NCI-H460 (cell line): ENCODE results near the gene GAB2. TPM values are rescaled to one million over a fixed set of nuclear protein-coding genes. Genes with fewer than 3 reads are reported as not detected.

Experiments used
- DNase-seq: peaks from one replicate; pipeline ENCODE4 v3.0.0-alpha.2; 2016; ENCODE audit warnings: low read depth; ENCODE audit errors: extremely low read depth
- total RNA-seq: library from RNA; depleted of rRNA; stranded (reverse); fragments of >200 nt; shearing (Covaris generic); gene quantifications from 2 replicates; pipeline ENCODE4 v1.2.3, GENCODE V29; 2014

GAB2 gene
- total RNA-seq, 1 experiment from 2014 or later: 2.6 TPM

DNA sequence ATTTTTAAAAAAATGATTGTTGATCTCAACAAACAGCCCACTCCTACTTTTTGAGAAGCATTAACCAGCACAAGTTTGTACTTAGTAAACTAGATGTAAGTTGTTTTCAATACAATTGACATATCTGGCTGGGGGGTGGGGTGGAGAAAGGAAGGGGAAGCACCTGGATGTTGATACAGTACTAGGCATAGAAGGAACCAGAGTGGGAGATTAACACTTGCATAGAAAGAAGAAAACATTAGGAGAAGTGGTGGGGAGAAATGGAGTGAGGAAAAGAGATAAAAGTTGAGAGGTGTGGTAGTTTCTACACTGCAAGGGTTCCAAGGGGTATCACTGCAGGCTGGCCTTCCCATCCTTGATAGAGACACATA lies 10.6 kb upstream of the GAB2 start:
- DNase-seq: no peak

DNA sequence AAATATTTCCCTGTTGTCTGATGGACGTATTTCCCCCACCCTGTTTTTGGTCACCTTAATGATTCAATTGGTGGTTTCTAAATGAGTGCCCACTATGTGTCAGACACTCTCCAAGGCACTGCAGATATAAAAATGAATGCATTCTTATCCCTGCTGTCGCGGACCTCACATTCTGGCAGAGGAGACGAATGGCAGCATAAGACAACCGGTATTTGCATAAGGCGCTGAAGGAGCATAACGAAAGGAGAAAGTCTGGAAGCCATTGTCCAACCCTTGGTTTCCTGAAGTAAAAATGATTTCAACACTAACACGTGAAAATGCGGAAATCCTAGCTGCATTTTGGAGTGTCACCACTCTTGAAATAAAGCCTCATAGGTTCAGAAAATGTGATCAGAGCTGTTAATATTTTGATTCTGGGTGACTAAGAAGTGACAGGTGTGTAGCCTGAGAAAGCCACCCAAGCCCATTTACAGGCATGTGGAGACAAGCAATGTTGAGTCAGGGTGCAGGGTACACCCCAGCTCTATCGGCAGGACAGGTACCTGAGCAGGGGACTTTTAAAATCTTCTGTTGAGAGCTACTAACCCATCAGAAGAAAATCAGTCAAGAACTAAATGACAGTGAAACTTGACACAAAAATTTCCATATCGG lies 10.1 kb upstream of the GAB2 start:
- DNase-seq: no peak

DNA sequence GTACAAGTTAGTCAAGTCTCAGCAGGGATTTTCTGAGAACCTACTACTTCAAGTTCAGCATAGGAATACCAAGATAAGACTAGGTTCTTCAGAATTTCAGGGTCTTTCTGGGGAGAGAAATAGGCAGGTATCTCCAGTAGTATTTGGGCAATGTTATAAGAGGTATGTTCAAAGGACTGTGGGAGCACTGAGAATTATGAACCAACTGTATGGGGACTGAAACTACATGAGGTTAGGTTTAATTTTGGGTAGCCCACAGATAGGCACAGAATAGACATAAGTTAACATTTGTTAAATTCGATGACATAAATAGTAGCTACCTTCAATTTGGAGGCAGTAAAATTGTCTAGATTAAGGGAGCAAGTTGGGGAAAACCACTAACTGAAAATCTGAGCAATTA lies 9.2 kb upstream of the GAB2 start:
- DNase-seq: no peak

DNA sequence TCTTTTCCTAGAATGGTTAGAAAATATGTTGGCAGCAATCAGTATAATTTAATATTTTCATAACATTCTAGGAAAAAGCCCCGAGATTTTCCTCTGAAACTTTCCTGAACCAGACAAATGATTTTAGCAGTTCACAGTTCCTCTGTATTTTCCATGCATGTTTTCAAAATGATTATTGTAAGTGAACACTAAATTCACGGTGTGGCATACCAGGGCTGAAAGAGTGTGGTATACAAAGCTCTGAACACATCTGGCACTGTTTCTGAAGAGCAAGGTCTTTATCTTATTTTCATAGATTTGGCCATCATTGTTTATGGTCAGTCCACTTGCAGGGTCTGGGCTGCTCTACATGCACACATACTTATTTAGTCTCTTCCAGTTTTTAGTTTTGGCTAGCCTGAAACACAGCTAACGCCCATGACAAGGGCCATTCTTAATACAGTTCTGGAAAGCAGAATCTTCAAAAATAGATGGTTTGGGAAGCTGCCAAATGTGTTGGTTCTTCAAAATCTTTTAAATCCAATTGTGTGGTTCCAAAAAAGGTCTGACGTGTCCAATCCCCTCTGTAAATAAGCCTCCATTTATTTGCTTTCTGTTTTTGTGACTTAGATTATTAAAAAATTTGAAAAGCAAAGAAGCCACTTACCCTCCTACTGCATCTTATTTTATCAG lies 7.9 kb upstream of the GAB2 start:
- no peak for DNase-seq

DNA sequence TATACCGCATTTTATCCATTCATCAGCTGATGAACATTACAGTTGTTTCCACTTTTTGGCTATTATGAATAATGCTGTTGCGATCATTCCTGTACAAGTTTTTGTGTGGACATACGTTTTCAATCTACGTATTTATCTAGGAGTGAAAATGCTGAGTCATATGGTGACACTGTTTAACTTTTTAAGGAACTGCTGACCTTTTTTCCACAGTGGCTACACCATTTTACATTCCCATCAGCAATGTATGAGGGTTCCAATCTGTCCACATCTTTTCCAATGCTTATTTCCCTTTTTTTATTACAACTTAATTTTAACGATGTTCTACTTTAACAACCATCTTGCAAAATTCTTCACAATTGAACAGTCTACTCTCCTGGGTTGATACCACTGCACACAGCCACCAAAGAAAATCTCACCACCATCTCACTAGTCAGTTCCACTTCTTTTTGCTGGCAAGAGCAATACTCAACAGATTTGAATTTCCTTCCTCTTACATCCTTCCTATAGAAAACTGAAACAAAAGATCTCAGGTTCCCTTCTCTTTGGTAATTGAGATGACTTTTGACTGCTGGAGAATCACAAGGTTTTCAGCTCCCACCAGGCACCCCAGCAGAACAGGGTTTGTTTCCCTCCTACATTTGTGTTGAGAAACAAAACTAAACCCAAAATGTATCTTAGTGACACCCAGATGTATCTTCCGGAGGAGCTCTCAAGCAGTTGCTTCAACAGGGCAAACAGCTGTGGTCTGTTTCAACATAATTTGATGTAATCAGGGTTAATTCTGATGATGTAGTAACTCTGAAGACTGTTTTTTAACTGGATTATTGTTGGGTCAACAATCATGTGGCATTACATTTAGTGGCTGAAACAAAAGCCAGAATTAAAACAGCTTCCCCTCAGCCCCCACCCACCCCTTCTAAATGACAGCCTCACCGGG lies 7.0 kb upstream of the GAB2 start:
- DNase-seq: no peak

DNA sequence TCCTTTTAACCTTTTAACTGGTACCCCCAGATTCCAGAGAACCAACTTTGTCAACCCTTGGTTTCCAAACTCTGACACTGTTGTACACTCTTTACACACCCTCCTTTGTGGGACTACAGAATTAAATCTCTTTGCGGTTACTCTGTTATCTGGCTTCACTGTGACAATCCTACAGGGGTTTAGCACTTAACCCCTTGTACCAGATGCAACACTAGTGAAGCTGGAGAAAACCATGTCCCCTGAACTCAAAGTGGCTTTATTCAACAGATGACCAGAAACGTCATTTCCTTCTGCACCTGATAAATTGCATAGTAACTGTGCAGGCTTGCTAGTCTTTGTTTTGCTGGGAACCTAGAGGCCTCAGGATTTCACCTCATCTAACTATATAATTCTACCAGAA lies 5.6 kb upstream of the GAB2 start:
- DNase-seq: no peak

DNA sequence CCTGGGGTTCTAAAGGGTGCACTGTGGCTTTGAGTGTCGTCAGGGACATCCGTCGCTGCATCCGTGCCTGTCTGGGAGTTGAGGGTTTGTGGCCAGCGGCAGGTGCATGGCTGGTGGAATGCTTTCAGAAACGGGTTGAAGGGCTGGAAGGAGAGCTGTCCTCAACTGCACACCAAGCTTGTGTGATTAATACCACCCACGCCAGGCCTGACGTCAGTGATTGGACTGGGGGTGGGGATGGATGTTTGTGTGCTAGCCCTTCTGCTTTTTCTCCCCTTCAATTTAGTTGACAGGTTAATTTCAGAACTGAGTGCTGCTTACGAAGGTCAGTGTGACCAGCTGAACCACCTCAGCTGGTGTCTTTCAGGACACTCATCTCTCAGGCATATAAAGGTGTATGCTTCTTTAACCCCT lies 3.2 kb upstream of the GAB2 start:
- no peak for DNase-seq

DNA sequence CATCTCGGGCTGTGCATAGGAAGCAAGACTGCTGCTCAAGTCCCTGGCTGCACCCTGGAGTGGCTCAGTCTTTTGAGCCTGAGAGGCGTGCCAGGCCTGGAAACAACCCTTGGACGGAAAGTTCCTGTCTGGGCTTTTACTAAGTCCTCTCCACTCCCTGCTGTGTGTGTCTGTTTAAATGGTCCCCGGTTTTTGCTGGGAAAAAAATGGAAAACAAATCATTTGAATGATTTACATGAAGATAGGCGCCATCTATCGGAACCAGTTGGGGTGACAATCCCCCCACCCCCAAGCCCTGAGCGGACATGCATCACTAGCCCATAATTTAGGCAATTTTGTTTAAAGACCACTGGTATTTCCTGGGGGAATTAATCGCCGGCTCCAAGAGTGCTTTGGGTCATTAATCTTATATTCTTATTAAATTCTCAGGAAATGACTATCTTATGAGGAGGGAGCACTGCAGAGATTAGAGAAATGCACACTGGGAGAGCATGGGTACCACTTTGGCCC lies 2.7 kb upstream of the GAB2 start:
- DNase-seq: no peak

DNA sequence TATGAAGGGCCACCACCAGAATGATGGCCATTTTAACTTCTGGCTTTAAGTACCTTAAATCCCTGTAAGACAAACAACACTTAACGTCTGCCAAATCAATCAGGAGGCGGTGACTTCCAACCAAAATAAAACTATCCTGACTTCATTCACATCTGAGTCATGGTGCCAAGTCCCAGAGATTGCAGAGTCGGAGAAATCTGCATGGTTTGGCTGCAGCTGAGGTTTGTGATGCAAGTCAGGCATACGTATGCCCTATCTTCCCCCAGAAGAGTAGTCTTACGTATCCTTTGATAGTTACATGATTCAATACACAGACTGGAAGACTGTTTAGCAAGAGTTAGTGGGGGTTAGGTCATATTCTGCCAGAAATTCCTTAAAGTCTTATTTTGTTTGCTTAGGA lies 1.7 kb upstream of the GAB2 start:
- DNase-seq: no peak

DNA sequence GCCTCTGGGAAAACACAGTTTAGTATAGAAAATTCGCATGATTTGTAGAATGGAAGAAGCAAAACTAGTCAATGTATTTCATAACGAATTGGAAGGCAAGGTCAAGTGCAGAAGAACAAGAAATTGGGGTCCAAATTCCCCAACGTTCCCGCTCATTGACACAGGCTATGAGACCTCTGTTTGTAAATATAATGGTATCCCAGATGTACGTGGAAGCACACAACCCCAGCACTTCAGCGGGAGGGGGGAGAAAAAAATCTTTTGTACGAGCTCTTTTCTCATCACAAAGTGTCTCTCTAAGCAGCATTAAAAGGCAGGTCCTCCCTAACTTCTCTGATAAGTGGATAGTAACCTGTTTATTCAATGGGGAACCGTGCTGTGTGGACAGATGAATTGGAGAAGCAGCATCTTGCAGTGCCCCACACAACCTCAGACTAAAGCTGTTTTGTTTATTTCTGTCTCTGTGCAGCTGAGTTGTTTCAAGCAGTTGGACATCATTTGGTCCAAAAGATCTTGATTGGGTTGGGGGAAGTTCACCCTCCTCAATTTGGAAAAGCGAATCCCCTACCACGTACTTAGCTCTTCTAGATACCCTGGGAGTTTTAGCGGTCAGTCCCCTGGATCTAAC lies 1.1 kb upstream of the GAB2 start:
- no peak for DNase-seq

DNA sequence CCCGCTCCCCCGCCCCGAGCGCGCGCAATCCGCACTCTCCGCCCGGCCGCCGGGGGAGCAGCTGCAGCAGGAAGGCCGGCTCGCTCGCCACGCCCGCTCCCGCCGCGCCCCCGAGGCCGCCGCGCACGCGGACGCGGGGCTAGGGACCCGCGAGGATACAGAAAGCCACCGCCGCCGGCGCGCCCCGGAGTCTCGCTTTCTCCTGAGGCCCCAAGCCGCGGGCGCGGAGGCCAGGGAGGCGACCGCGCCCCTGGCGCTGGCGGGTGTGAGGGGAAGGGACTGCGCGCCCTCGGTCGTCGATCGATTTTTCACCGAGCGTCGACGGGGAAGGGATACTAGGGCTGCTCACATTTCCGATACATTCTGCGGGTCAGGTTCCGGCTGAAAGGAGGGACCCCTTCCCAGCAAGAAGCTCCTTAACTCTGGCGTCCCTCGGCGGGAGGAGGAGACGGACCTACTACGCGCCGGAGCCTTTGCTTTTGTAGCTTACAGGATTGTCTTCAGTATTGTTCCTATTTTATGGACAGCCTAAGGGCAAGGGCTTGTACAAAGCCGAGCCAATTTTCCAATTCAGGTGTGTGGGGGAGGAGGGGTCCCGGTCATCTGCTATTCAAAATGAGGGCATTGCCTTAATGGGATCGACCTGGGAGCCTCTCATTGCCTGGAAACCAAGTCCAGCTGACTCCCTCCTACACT lies 416 bp upstream of the GAB2 start:
- peak; percentile 50 for DNase-seq

DNA sequence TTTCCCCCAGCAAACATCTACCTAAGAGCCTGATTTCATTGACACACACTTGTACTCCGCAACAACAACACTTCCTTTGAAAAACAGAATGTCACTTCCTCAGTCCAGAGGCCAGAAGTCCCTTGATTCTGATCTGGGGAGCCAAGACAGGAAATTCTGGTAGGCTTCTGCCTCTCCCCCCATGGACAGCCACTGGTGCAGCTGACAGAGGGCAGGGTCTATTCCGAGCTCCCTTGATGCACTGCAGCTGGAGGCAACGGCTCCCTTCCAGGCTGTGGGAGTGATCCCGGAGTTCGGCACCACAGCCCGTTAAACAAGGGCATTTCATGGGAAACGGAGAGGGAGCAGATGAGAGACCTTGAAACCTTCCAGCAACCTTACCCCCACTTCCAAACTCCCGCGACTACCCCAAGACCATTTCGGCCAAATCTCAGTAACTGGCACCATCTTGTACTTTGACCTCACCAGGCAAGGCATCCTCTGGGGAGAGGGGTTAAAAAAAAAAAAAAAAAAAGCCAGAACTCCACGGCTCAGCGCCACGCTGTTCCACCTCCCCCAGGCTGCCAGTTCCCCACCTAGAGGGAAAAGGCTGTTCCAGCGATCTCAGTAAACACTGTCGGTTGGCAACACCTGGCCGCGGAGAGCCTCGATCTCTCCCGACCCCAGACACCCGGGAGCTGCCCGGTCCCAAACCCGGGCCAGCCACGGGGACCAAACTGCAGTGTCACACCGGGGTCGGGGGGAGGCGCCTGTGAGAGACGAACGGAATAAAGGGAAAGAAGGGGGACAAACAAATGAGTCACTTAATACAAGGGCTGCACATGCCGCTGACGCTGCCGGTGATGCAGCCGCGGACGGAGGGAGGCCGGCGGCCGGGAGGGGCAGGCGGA lies 1.1 kb downstream of the GAB2 start:
- DNase-seq: peak; percentile 67

DNA sequence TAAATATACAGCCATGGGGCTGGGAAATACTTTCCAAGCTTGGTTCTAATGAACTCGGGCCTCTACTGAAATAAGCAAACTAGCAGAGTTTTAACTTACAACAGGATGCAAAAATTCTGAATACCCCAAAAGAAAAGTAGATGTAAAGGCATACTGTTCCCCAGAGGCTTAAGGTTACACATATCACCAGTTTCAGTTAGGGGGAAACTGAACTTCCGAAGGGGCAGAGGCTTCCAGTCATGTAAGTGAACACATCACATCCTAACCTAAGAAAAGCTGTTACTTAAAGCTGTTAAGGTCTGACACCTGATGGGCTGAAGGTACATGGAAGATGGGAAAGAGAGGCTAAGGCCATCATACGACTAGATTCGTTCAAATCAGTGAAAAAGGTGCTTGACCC lies 2.3 kb downstream of the GAB2 start:
- DNase-seq: no peak

DNA sequence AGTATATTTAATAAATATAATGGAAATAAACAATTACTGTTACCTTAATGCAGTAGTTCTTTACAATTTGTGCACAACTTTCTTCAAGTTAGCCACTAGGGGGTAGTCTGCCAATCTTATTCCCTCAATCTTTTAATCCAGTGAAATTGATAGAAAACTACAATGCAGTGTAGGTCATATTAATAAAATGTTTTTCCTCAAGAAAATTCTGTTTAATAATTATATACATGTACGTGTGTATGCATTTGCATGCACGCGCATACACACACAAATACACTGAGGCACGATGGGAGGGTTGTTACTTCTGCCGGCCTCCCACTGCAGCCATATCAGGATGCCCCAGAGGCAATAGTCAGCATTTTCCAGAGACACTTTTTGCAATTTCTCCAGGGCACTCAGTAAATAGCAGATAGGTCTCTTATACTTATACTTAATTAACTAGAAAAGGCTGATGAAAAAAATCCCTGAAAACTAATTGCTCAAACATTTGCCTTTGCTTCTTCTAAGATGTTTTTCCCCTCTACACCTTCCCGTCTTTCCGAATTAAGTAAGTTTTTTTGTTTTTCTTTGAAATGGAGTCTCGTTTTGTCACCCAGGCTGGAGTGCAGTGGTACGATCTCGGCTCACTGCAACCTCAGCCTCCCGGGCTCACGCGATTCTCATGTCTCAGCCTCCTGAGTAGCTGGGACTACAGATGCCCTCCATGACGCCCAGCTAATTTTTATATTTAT lies 3.1 kb downstream of the GAB2 start:
- no peak for DNase-seq

DNA sequence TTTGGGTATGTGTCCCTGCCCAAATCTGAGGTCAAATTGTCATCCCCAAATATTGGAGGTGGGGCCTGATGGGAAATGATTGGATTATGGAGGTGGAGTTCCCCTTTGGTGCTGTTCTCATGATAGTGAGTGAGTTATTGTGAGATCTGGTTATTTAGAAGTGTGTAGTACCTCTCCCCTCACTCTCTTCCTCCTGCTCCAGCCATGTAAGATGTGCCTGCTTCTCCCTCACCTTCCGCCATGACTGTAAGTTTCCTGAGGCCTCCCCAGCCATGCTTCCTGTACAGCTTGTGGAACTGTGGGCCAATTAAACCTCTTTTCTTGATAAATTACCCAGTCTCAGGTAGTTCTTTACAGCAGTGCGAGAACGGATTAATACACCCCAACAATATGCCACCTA lies 9.0 kb downstream of the GAB2 start:
- no peak for DNase-seq

DNA sequence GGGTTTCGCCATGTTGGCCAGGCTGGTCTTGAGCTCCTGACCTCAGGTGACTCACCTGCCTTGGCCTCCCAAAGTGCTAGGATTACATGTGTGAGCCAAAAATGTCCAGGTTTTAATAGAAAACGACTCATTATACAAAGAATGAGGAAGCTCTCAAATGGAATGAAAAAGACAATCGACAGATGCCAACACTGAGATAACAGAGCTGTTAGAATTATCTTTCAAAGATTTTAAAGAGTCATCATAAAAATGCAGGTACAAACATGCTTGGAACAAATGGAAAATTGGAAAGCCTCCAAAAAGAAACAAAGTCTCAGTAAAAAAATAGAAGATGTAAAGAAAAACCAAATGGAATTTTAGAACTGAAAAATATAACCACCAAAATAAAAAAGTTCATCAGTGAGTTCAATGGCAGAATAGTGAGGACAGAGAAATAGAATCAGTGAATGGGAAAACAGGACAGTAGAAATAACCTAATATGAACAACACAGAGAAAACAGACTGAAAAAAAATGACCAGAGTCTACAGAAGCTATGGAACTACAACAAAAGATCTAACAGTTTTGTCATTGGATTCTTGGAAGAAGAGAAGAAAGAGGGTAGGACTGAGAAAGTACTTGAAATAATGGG lies 10.9 kb downstream of the GAB2 start:
- DNase-seq: no peak

DNA sequence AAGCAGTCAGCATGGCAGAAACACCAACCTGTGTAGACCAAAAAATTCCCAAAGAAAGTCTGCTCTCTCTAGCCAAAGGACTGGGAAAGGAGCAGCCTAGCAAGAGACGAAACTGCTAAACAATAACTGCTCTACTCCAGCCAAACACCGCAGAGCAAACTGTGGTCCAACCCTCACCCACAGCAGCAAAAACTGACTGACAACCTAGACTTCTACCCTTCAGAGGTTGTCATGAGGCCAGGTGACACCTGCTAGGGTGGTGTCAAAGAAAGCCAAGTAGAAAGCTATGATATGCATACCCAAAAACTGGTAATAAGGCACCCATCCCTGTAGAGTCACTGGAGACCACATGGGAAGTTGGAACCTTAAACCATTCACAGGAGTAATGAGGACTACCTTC lies 11.8 kb downstream of the GAB2 start:
- DNase-seq: no peak

DNA sequence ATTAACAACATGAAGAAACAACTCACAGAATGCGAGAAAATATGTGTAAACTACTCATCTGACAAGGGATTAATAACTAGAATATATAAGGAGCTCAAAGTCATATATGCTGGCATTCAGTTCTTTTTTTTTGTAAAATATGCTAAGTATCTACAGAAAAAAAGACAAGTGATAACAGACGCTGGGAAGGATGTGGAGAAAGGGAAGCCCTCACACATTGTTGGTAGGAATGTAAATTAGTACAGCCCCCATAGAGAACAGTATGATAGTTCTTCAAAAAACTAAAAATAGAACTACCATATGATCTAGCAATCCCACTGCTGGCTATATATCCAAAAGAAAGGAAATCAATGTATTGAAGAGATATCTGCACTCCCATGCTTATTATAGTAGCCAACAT lies 13.8 kb downstream of the GAB2 start:
- DNase-seq: no peak
